Measurements from ENCODE around the gene B4GALNT2.
"Not testable (repeated sequence)": the region's sequence is repeated elsewhere in the genome, so short reads cannot be mapped to it uniquely, and the experiment has no call there.

B4GALNT2 gene

GRCh38 chr17:49121696-49122292, 10.8 kb upstream of the B4GALNT2 start:
- no peak for DNase-seq

GRCh38 chr17:49122566-49122965, 10.0 kb upstream of the B4GALNT2 start:
- no peak for DNase-seq

- no peak for DNase-seq
Measured at GRCh38 chr17:49123061-49123460, 9.5 kb upstream of the B4GALNT2 start.

- no peak for DNase-seq
Measured at GRCh38 chr17:49125449-49125848, 7.1 kb upstream of the B4GALNT2 start.

GRCh38 chr17:49126183-49126859, 6.2 kb upstream of the B4GALNT2 start:
- DNase-seq: not testable (repeated sequence)

- not testable (repeated sequence) for DNase-seq
Measured at GRCh38 chr17:49129359-49129950, 3.1 kb upstream of the B4GALNT2 start.

GRCh38 chr17:49130891-49131290, 1.7 kb upstream of the B4GALNT2 start:
- no peak for DNase-seq

GRCh38 chr17:49132317-49132698, 261 bp upstream of the B4GALNT2 start:
- no peak for DNase-seq

GRCh38 chr17:49136335-49136734, 3.8 kb downstream of the B4GALNT2 start:
- no peak for DNase-seq

GRCh38 chr17:49145654-49146053, 13.1 kb downstream of the B4GALNT2 start:
- not testable (repeated sequence) for DNase-seq

- DNase-seq: no peak
Measured at GRCh38 chr17:49146620-49147306, 14.2 kb downstream of the B4GALNT2 start.

- DNase-seq: no peak
Measured at GRCh38 chr17:49148171-49148570, 15.6 kb downstream of the B4GALNT2 start.

- no peak for DNase-seq
Measured at GRCh38 chr17:49151996-49152395, 19.4 kb downstream of the B4GALNT2 start.

GRCh38 chr17:49156256-49156655, 23.7 kb downstream of the B4GALNT2 start:
- no peak for DNase-seq

GRCh38 chr17:49157784-49158183, 25.2 kb downstream of the B4GALNT2 start:
- DNase-seq: no peak

- no peak for DNase-seq
Measured at GRCh38 chr17:49162866-49163265, 30.3 kb downstream of the B4GALNT2 start.

- no peak for DNase-seq
Measured at GRCh38 chr17:49165143-49165542, 32.6 kb downstream of the B4GALNT2 start.

GRCh38 chr17:49168706-49169105, 36.1 kb downstream of the B4GALNT2 start:
- DNase-seq: no peak

GRCh38 chr17:49170216-49170615, 37.6 kb downstream of the B4GALNT2 start:
- DNase-seq: no peak

GRCh38 chr17:49170711-49171110, 38.1 kb downstream of the B4GALNT2 start:
- not testable (repeated sequence) for DNase-seq

GRCh38 chr17:49175978-49176377, 43.4 kb downstream of the B4GALNT2 start:
- DNase-seq: not testable (repeated sequence)

- DNase-seq: peak in 8 of 14 donors; percentile 0 to 49 (median 12)
Measured at GRCh38 chr17:49180303-49180702, 47.7 kb downstream of the B4GALNT2 start.

- no peak for DNase-seq
Measured at GRCh38 chr17:49180998-49181635, 48.5 kb downstream of the B4GALNT2 start.

Measured in C1 segment of cervical spinal cord (tissue), 14 donors.